SIG-M5 treated with dmso at 0.1 percent for 504 hours (cell line): ENCODE measurements around the gene CAGE1.
A peak's percentile ranks its signal among the peaks of the same experiment; 100 is the strongest.
"Not testable (repeated sequence)": the region's sequence is repeated elsewhere in the genome, so short reads cannot be mapped to it uniquely, and the experiment has no call there.

ENCODE experiments used
- DNase-seq: peaks from one replicate; lab custom pipeline; 2025; ENCODE audit not compliant: unreplicated experiment; lab: John Stamatoyannopoulos, UW

CAGE1 gene

DNA sequence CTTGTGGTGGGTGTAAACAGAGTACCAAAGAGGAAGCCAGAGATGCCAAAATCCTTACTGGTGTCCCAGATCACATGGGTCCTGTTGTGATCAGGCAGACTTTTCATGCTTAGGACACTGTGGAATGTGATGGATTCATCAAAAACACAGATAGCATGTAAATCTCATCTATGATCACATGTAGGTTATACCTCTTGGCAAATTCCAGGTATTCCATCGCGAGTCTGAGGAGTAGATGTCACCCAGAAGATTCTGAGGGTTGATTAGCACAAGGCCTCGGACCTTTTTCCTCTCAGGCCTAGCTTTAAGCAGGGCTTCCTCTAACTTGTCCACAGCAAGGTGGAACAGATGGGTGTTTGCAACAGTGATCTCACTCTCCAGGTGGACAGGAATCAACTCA is 48.3 kb downstream of the CAGE1 start:
- no peak for DNase-seq

- peak; percentile 52 for DNase-seq
These were observed 50.4 kb downstream of the CAGE1 start for GRCh38 chr6:7339007-7339732.

- no peak for DNase-seq
These were observed 51.5 kb downstream of the CAGE1 start for GRCh38 chr6:7338031-7338430.

- DNase-seq = no peak
These were observed 54.0 kb downstream of the CAGE1 start for GRCh38 chr6:7335519-7335918.

- DNase-seq = no peak
These were observed 54.9 kb downstream of the CAGE1 start for GRCh38 chr6:7334685-7335084.

DNA sequence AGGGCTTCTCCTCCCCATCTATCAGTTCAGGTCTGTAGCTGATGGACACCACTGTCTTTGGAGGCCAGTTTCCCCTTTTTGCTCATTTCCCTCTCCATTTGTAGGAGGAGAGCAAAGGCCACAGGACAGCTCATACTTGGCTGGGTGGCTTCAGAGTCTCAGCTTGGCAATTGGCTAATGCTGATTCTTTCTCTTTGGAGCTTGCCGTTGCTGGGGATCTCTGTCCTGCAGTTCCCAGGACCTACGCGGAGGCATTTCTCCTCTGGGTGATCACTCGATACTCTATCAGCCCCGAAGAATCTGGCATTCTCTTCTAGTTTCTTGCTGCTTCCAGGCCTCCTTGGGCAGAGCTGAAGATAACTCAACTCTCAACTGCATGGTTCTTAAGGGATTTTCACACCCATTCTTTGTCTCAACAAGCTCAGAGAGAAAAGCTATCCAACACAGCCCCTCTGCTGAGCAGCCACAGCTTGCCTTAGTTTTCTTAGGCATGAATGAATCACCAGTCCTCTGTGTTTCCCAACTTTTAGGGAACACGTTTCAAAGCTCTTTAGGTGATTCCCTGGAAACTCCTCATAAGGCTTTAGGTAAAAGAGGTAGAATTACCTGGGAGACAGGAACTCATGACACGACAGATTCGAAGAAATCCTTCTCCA is 57.3 kb downstream of the CAGE1 start:
- no peak for DNase-seq

DNA sequence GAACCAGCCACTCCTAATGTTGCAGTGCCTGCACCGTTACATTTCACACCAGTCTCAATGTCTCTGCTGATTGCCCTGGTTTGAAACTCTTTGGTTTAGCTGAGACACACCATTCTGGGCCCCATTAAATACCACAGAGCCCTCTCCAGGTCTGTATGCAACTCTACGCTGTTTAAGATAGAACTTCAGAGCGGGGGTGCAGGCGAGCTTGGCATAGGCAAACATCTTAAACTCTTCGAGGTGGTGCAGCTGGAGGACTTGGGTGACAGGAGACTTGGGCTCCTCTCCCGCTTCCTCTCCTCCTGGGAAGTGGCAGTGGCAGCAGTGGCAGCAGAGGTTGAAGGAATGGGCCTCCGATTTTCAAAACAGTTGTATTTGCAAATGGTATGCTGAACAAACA is 58.1 kb downstream of the CAGE1 start:
- no peak for DNase-seq

- no peak for DNase-seq
These were observed 61.3 kb downstream of the CAGE1 start for GRCh38 chr6:7328243-7328642.

GRCh38 chr6:7325750-7326149 is 63.8 kb downstream of the CAGE1 start:
- DNase-seq = no peak

GRCh38 chr6:7324520-7324919 is 65.0 kb downstream of the CAGE1 start:
- DNase-seq = peak; percentile 95

DNA sequence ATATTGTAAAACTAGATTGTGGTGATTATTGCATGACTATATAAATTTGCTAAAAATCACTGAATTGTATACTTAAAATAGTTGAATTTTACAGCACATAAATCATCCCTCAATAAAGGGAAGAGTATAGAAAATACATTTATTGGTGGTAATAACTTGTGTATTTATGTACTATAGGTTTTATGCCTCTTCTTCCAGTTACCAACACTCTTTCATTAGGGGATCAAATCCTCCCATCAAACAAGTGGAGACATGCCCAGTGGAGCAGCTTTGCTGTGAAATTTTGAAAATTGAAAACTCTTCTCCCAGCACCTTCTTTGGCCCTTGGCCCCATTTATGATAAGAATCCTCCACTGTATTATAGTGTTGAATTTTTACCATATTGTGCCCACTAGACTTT is 66.5 kb downstream of the CAGE1 start:
- DNase-seq = no peak

DNA sequence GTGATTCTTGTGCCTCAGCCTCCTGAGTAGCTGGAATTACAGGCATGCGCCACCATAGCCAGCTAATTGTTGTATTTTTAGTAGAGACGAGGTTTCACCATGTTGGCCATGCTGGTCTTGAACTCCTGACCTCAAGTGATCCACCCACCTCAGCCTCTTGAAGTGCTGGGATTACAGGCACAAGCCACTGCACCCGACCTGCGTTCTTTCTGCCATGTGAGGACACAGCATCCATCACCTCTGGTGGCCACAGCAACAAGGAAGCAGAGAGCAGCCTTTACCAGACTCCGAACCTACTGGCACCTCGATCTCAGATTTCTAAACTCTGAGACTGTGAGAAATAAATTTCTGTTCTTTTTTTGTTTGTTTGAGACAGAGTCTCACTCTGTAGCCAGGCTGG is 67.7 kb downstream of the CAGE1 start:
- DNase-seq = not testable (repeated sequence)

- DNase-seq = not testable (repeated sequence)
These were observed 70.1 kb downstream of the CAGE1 start for GRCh38 chr6:7319406-7319805.

DNA sequence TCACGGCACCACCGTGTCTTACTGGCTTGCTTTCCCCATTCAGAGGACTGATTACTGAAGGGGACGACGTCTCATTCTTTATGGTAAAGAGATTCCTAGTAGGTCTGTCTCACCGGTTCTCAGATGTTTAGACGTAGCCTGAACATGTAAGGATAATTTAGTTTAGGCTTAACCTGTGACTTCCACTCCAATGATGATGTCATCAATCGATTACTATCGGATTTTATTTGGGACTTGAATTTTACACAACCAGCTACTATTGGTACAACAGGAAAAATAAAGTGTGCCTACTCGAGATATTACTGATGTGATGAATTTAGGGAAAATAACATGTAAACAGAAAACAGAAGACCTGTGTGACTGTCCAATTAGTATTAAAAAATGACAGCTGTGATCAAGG is 72.0 kb downstream of the CAGE1 start:
- no peak for DNase-seq

- DNase-seq = no peak
These were observed 72.6 kb downstream of the CAGE1 start for GRCh38 chr6:7316658-7317533.

DNA sequence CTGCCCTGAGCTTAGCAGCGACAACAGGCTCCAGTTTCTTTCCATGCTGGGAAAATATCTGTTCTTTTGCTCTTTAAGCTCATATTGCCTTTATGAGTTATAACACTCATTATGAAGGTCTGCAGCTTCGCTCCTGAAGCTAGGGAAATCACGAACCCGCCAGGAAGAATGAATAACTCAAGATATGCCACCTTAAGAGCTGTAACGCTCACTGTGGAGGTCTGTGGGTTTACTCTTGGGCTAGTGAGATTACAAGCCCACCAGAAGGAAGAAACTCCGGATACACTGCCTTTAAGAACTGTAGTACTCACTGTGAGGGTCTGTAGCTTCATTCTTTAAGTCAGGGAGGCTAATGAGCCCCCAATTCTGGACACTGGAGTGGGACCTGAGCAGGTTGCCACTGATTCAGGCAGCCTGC is 73.6 kb downstream of the CAGE1 start:
- no peak for DNase-seq

- DNase-seq = not testable (repeated sequence)
These were observed 74.2 kb downstream of the CAGE1 start for GRCh38 chr6:7315087-7315947.

- DNase-seq = no peak
These were observed 75.1 kb downstream of the CAGE1 start for GRCh38 chr6:7314414-7314813.

GRCh38 chr6:7313505-7314165 is 75.9 kb downstream of the CAGE1 start:
- no peak for DNase-seq
